Mammary epithelial cell (primary cell): ENCODE measurements around the gene CYSTM1.

ENCODE experiments used
- CTCF ChIP-seq, 2 donors: IDR thresholded peaks in 1 of 2; conservative IDR thresholded peaks in 1 of 2; 2 replicates each; pipeline ENCODE4 v1.5.1; 2011 to 2012; ENCODE audit warnings: inconsistent platforms in 2 of 2, low read length in 2 of 2, mild to moderate bottlenecking in 2 of 2, control low read depth in 1 of 2, low read depth in 1 of 2; ENCODE audit not compliant: insufficient read depth in 1 of 2; ENCODE audit errors: extremely low read depth in 1 of 2
- EZH2 ChIP-seq: IDR thresholded peaks from 2 replicates; pipeline ENCODE4 v1.6.1; 2012; ENCODE audit warnings: low read length, inconsistent platforms, borderline replicate concordance

GRCh38 chr5:140227046-140227445 lies 52.1 kb downstream of the CYSTM1 start:
- TF ChIP-seq CTCF (conservative IDR thresholded peaks at IDR 0.05 in 1 of 2, IDR thresholded peaks at IDR 0.05 in 1 of 2; ENCODE audit: extremely low read depth in 1 of 2, insufficient read depth in 1 of 2, low read depth in 1 of 2, low read length in 2 of 2) (no peak), EZH2 (no peak)
